ENCODE measurements around the gene MEI1. TPM values are rescaled to one million over a fixed set of nuclear protein-coding genes. Genes with fewer than 3 reads are reported as not detected.

MEI1 gene
- total and polyA plus RNA-seq, 8 donors = 0.15 to 2.3 (median 0.35) TPM; not detected in 1

GRCh38 chr22:41672780-41673509 is 26.4 kb upstream of the MEI1 start:
- Histone ChIP-seq H3K36me3 (peaks cover 0 to 9% (median 7%) of the 10 kb centered on the region in 3 donors), H3K4me1 (no peaks in the 10 kb centered on the region), H3K4me3 (no peak overlapping the region), H3K27ac (no peak overlapping the region), H3K9me3 (no peaks in the 10 kb centered on the region), H3K27me3 (no peaks in the 10 kb centered on the region)
- FAIRE-seq (no peak), DNase-seq (no peak), ATAC-seq (no peak)
- no peak for TF ChIP-seq CTCF (IDR thresholded peaks at IDR 0.05)
- intact Hi-C loops (cut with DNase I) = no loop called here
- 66 to 75% methylated on average over 6 of the region's 6 CpGs for WGBS, 2 donors

GRCh38 chr22:41674846-41675340 is 24.4 kb upstream of the MEI1 start:
- intact Hi-C loops (cut with DNase I) = no loop called here
- Histone ChIP-seq H3K4me1 (no peaks in the 10 kb centered on the region), H3K27me3 (no peaks in the 10 kb centered on the region), H3K4me3 (no peak overlapping the region), H3K36me3 (peaks cover 0 to 24% (median 7%) of the 10 kb centered on the region in 3 donors), H3K27ac (no peak overlapping the region), H3K9me3 (no peaks in the 10 kb centered on the region)
- no peak for ATAC-seq
- FAIRE-seq = no peak
- no peak for TF ChIP-seq CTCF (IDR thresholded peaks at IDR 0.05)
- WGBS, 2 donors = 85 to 88% methylated on average over 12 of the region's 12 CpGs
- peak in 1 of 6 donors; percentile 28 for DNase-seq

GRCh38 chr22:41676134-41676533 is 23.2 kb upstream of the MEI1 start:
- 81 to 83% methylated on average over 4 of the region's 4 CpGs for WGBS, 2 donors
- FAIRE-seq = no peak

GRCh38 chr22:41681616-41682015 is 17.7 kb upstream of the MEI1 start:
- DNase-seq (peak in 1 of 6 donors; percentile 26), ATAC-seq (peak; percentile 13 to 35 (median 24)), FAIRE-seq (no peak)
- Histone ChIP-seq H3K36me3 (peaks cover 0 to 20% (median 0%) of the 10 kb centered on the region in 3 donors), H3K27ac (peak overlapping the region in 1 of 4 donors; percentile 85), H3K4me3 (peak overlapping the region; percentile 34 to 52 (median 43)), H3K27me3 (no peaks in the 10 kb centered on the region), H3K4me1 (no peaks in the 10 kb centered on the region), H3K9me3 (no peaks in the 10 kb centered on the region)
- intact Hi-C loops (cut with DNase I) = no loop called here
- 56 to 58% methylated on average over 14 of the region's 14 CpGs for WGBS, 2 donors
- no peak for TF ChIP-seq CTCF (IDR thresholded peaks at IDR 0.05)

More at GRCh38 chr22:41676134-41676533, 23.2 kb upstream of the MEI1 start:
- ATAC-seq (no peak), DNase-seq (peak in 1 of 6 donors; percentile 2)
- H3K9me3 ChIP-seq = no peaks in the 10 kb centered on the region
- no peaks in the 10 kb centered on the region for H3K27me3 ChIP-seq
- H3K4me1 ChIP-seq = no peaks in the 10 kb centered on the region
- H3K36me3 ChIP-seq = peaks cover 0 to 30% (median 7%) of the 10 kb centered on the region in 3 donors
- intact Hi-C loops (cut with DNase I) = no loop called here
- no peak overlapping the region for H3K27ac ChIP-seq
- H3K4me3 ChIP-seq = no peak overlapping the region
- TF ChIP-seq CTCF (IDR thresholded peaks at IDR 0.05) = no peak

All from pancreas (tissue), 10 donors.